ENCODE data around the gene SNED1.
A peak's percentile ranks its signal among the peaks of the same experiment; 100 is the strongest.

Gene SNED1

DNA sequence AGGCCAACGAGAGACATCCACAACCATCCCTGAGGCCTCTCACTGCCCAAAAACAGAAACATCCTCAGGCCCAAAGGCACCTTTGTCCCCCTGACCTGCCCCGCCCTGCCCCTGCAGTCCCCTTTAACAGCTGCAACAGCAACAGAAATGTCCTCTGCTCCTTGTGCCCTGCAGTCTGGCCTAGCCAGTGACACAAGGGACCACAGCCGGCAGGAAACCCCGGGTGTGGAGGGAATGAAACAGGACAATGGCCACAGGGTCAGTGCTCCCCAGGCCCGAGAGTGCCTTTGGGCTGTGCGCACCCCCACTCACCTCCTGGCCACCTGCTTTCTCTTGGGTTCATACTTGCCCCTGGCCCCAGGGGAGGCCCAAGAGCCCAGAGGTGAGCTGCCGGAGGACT lies 35.6 kb downstream of the SNED1 start:
- ChIA-PET POLR2A (no interaction called here), CTCF (no interaction called here)
- TF ChIP-seq, protein P1, sequence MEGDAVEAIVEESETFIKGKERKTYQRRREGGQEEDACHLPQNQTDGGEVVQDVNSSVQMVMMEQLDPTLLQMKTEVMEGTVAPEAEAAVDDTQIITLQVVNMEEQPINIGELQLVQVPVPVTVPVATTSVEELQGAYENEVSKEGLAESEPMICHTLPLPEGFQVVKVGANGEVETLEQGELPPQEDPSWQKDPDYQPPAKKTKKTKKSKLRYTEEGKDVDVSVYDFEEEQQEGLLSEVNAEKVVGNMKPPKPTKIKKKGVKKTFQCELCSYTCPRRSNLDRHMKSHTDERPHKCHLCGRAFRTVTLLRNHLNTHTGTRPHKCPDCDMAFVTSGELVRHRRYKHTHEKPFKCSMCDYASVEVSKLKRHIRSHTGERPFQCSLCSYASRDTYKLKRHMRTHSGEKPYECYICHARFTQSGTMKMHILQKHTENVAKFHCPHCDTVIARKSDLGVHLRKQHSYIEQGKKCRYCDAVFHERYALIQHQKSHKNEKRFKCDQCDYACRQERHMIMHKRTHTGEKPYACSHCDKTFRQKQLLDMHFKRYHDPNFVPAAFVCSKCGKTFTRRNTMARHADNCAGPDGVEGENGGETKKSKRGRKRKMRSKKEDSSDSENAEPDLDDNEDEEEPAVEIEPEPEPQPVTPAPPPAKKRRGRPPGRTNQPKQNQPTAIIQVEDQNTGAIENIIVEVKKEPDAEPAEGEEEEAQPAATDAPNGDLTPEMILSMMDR (IDR thresholded peaks at IDR 0.05; ENCODE audit: control extremely low read depth, extremely low read depth, low read depth, missing control alignments), result no peak
- peak; percentile 14 for DNase-seq (ENCODE audit: extremely low spot score)

DNA sequence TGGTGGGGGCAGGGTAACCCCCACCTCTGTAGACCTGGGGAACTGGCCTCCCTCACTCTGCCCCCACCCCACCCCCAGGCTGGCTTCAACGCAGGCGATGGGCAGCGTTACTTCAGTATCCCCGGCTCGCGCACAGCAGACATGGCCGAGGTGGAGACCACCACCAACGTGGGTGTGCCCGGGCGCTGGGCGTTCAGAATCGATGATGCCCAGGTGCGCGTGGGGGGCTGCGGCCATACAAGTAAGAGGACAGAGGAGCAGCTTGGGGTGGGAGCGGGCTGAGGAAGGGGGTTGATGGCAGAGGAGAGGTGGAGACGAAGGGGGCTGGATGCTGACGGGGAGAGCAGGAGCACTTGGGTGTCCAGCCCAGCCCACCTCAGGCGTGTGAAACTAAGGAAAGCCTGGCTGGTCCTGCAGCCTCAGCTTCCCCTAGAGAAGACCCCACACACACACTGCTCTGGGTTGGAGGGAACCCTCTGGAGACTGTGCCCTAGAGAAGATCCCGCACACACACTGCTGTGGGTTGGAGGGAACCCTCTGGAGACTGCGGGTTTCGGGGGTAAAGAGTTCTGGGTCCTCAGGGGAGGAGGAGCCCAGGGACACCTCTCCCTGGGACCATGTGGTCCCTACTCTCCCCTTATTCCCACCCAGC lies 36.2 kb downstream of the SNED1 start:
- POLR2A ChIA-PET, result no interaction called here
- TF ChIP-seq, protein P1 (IDR thresholded peaks at IDR 0.05; ENCODE audit: control extremely low read depth, extremely low read depth, low read depth, missing control alignments), result no peak
- no peak for DNase-seq (ENCODE audit: extremely low spot score)
- CTCF ChIA-PET, result no interaction called here

DNA sequence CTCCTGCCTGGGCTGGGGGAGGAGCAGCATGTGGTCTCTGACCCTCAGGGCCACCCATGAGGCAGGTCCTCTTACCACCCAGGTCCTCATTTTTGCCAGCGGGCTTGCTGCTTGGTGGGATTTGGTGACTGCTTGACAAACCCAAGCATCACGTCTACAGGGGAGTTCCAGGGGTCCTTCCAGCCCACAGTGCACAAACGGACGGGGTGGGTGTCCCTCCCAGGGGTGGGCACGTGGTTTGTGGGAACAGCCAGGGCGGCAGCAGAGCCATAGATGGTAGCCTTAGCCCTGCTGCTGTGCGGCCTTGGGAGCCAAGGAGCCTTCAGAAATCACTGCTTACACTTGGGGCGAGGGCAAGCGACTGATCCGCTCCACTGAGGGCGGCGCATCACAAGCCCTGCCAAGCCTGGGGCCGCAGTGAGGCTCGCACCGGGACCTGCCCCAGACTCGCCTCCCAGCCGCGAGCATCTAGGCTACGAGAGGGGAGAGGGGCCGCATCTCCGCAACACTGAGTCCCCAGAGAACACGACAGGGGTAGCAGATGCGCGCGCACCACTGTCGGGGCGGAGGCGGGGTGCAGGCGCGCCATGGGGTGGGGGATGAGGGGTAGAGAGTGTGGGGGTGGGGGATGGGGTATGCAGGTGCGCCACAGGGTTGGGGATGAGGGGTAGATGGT lies 36.9 kb downstream of the SNED1 start:
- peak; percentile 37 for DNase-seq (ENCODE audit: extremely low spot score)
- CTCF ChIA-PET, result no interaction called here
- POLR2A ChIA-PET, result no interaction called here
- TF ChIP-seq, protein P1 (IDR thresholded peaks at IDR 0.05; ENCODE audit: control extremely low read depth, extremely low read depth, low read depth, missing control alignments), result no peak

DNA sequence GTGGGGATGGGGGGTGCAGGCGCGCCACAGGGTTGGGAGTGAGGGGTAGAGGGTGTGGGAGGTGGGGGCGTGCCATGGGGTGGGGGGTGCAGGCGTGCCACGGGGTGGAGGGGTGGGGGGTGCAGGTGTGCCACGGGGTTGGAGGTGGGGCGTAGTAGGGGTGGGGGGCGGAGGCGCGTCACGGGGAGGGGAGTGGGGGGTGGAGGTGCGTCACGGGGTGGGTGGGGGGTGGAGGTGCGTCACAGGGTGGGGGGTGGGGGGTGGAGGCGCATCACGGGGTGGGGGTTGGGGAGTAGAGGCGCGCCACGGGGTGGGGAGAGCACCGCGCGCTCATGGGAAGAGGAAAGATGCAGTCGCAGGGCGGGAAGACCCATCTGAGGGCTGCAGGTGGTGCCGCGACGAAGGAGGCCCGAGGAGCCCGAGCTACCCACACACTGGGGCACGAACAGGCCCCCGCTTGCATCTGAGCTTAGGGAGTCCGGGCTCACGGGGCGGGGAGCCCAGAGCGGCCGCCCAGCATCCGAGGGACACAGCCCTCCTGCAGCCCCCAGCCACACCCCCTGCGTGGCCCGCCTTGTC lies 37.5 kb downstream of the SNED1 start:
- CTCF ChIA-PET, result no interaction called here
- peak; percentile 64 for DNase-seq (ENCODE audit: extremely low spot score)
- POLR2A ChIA-PET, result no interaction called here
- TF ChIP-seq, protein P1 (IDR thresholded peaks at IDR 0.05; ENCODE audit: control extremely low read depth, extremely low read depth, low read depth, missing control alignments), result no peak

DNA sequence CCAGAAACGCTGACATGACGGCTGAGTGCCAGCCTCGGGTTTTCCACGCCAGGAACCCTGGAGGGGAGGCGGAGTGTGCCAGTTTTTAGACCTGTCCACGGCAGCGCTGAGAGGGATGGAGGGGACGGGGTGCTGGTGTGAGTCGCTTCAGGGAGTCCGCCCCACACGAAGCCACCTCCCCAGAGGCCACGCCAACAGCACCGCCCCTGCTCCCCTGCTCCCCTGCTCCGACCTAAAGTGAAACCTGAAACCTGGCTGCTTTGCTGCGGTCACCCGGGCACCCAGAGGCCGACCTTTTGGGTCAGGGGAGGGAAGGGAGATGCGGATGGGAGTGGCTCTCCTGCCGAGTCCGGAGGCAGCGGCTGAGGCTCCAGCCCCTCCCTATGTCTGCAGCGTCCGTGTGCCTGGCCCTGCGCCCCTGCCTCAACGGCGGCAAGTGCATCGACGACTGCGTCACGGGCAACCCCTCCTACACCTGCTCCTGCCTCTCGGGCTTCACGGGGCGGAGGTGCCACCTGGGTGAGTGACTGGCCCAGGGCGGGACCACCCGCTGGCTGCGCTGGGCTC lies 38.1 kb downstream of the SNED1 start:
- DNase-seq (ENCODE audit: extremely low spot score), result peak; percentile 88
- ChIA-PET CTCF (no interaction called here), POLR2A (no interaction called here)
- TF ChIP-seq, protein P1 (IDR thresholded peaks at IDR 0.05; ENCODE audit: control extremely low read depth, extremely low read depth, low read depth, missing control alignments), result no peak

DNA sequence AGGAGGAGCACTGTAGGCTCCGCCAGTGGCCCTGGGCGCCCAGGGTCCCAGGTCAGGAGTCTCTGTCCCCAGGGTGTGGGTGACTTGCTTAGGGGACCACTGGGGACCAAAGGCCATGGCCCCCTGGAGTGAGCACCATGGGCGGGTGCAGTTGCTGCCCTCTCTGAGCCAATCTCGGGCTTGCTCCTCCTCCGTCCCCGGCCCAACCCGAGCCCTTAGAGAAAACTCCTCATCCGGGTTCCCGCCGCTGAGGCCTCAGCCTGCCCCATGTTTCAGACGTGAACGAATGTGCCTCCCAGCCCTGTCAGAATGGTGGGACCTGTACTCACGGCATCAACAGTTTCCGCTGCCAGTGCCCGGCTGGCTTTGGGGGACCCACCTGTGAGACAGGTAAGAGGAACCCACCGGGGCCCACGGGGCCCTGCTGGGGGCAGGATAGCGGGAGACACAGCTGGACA lies 38.6 kb downstream of the SNED1 start:
- POLR2A ChIA-PET, result no interaction called here
- TF ChIP-seq, protein P1 (IDR thresholded peaks at IDR 0.05; ENCODE audit: control extremely low read depth, extremely low read depth, low read depth, missing control alignments), result no peak
- DNase-seq (ENCODE audit: extremely low spot score), result peak; percentile 77
- CTCF ChIA-PET, result no interaction called here
